Activated naive CD8-positive, alpha-beta T cell treated with anti-CD3 and anti-CD28 coated beads, Interleukin-2, amount 10 ng/mL, durations not matched to agents 7 days and 5 days (primary cell): ENCODE measurements around the gene SAMD5. TPM values are rescaled to one million over a fixed set of nuclear protein-coding genes. Genes with fewer than 3 reads are reported as not detected.

ENCODE experiments used
- ATAC-seq: fragments of 150-1000 bp; cut with Tn5 transposase; one replicate; pipeline ENCODE4 v1.10.0; 2021; ENCODE audit warnings: low read depth, moderate library complexity
- POLR2A ChIA-PET: fragments of 350-600 bp; sonication (Branson Sonifier 250); formaldehyde crosslinking; loops from one replicate; lab custom pipeline; 2021; ENCODE audit warnings: antibody characterized with exemption; lab: Charles Lee
- DNase-seq: peaks from one replicate; pipeline ENCODE4 v3.0.0; 2021
- H3K27ac Mint-ChIP-seq: one replicate; pipeline ENCODE4 v1.8.0; 2022; ENCODE audit warnings: mild to moderate bottlenecking, mixed read lengths
- H3K27me3 Mint-ChIP-seq: one replicate; pipeline ENCODE4 v1.8.0; 2022; ENCODE audit warnings: mild to moderate bottlenecking, moderate library complexity, mixed read lengths
- H3K36me3 Mint-ChIP-seq: one replicate; pipeline ENCODE4 v1.8.0; 2021; ENCODE audit warnings: mild to moderate bottlenecking, mixed read lengths
- H3K4me1 Mint-ChIP-seq: one replicate; pipeline ENCODE4 v1.8.0; 2021; ENCODE audit warnings: mixed read lengths
- H3K4me3 Mint-ChIP-seq: one replicate; pipeline ENCODE4 v1.8.0; 2022; ENCODE audit warnings: mild to moderate bottlenecking, moderate library complexity, mixed read lengths
- H3K9me3 Mint-ChIP-seq: one replicate; pipeline ENCODE4 v1.8.0; 2021; ENCODE audit warnings: mixed read lengths
- total RNA-seq, 2 experiments: library from RNA; stranded (reverse); gene quantifications; one replicate each; pipeline ENCODE4 v1.2.3, GENCODE V29; 2021

The SAMD5 gene
- total RNA-seq, 2 experiments from 2014 or later = not detected

- peak; percentile 28 for DNase-seq
- peaks cover 4% of the 10 kb centered on the region for H3K4me1 Mint-ChIP-seq
- H3K9me3 Mint-ChIP-seq = no peaks in the 10 kb centered on the region
- peaks cover 59% of the 10 kb centered on the region for H3K27me3 Mint-ChIP-seq
- no peak overlapping the region for H3K27ac Mint-ChIP-seq
- POLR2A ChIA-PET = no interaction called here
- H3K36me3 Mint-ChIP-seq = no peaks in the 10 kb centered on the region
- H3K4me3 Mint-ChIP-seq = peak overlapping the region; percentile 68
- ATAC-seq = no peak
Observed at GRCh38 chr6:147508866-147509608, 547 bp downstream of the SAMD5 start.

GRCh38 chr6:147509891-147510290, 1.4 kb downstream of the SAMD5 start:
- no peak overlapping the region for H3K27ac Mint-ChIP-seq
- H3K4me1 Mint-ChIP-seq = peaks cover 4% of the 10 kb centered on the region

DNA sequence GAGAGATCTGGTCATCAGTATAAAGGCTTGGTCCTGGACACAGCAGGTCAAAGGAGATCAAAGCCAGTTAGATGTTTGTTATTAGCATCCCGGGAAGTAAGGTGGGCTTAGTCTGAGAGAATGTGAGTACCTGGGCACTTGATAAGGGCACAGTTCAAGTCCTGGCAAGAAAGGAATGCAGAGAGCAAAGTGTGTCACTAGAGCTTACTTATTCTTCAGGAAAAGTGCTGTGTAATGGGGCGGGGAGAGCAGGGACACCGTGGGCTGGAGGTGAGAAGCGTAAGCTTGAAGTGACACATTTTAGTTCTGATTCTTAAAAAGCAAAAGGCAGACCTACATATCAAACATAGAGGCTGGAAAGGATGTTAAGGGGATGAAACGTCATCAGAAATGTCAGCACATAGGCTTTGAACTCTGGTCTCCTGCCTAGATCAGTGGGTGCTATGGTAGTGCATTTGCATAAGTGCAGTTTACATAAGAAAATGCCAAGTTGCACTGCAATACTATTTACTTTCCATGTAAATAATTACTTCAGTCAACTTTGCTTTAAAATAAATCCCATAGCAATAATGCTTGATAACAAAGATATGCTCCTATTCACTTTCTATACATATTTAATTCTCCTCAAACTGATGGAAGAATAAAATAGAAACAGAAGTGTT, 2.6 kb downstream of the SAMD5 start:
- H3K36me3 Mint-ChIP-seq = no peaks in the 10 kb centered on the region
- no peaks in the 10 kb centered on the region for H3K9me3 Mint-ChIP-seq
- peaks cover 53% of the 10 kb centered on the region for H3K27me3 Mint-ChIP-seq
- ATAC-seq (no peak), DNase-seq (no peak)
- no peak overlapping the region for H3K27ac Mint-ChIP-seq
- peaks cover 4% of the 10 kb centered on the region for H3K4me1 Mint-ChIP-seq
- no peak overlapping the region for H3K4me3 Mint-ChIP-seq
- POLR2A ChIA-PET = no interaction called here

More at GRCh38 chr6:147509891-147510290, 1.4 kb downstream of the SAMD5 start:
- ATAC-seq = no peak
- POLR2A ChIA-PET = no interaction called here
- Mint-ChIP-seq H3K9me3 (no peaks in the 10 kb centered on the region), H3K4me3 (peak overlapping the region; percentile 9), H3K27me3 (peaks cover 59% of the 10 kb centered on the region), H3K36me3 (no peaks in the 10 kb centered on the region)
- DNase-seq = no peak

DNA sequence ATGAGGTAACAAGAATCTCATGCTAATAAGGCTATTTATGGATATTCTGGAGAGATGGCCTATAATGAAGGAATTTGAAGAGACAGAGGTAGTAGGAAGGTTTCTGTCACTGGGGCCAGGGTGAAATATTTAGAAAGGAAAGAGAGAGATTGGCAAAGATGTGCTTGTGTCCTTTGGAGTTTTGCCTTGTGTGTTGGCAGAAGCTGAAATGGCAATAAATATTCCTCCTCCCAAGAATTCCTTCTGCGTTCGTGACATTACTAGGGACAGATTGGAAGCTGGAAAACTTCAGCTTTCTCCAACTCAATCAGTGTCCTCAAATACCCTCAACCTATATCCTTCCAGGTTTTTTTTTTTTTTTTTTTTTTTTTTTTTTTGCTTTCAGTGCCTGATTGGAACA, 6.3 kb downstream of the SAMD5 start:
- Mint-ChIP-seq H3K27ac (no peak overlapping the region), H3K9me3 (no peaks in the 10 kb centered on the region), H3K4me3 (no peak overlapping the region), H3K4me1 (no peaks in the 10 kb centered on the region), H3K27me3 (peaks cover 27% of the 10 kb centered on the region), H3K36me3 (no peaks in the 10 kb centered on the region)
- DNase-seq = no peak
- POLR2A ChIA-PET = interaction anchor here (0.6 kb wide), 1 partner anchor 56 kb away, joined by 3 read pairs; no protein-coding TSS in a partner anchor
- no peak for ATAC-seq

- no peak overlapping the region for H3K4me3 Mint-ChIP-seq
- no peaks in the 10 kb centered on the region for H3K4me1 Mint-ChIP-seq
- no peak for ATAC-seq
- no peaks in the 10 kb centered on the region for H3K9me3 Mint-ChIP-seq
- no peak for DNase-seq
- POLR2A ChIA-PET = no interaction called here
- no peaks in the 10 kb centered on the region for H3K36me3 Mint-ChIP-seq
- H3K27me3 Mint-ChIP-seq = peaks cover 22% of the 10 kb centered on the region
- no peak overlapping the region for H3K27ac Mint-ChIP-seq
Observed at GRCh38 chr6:147515327-147515726, 6.8 kb downstream of the SAMD5 start.

DNA sequence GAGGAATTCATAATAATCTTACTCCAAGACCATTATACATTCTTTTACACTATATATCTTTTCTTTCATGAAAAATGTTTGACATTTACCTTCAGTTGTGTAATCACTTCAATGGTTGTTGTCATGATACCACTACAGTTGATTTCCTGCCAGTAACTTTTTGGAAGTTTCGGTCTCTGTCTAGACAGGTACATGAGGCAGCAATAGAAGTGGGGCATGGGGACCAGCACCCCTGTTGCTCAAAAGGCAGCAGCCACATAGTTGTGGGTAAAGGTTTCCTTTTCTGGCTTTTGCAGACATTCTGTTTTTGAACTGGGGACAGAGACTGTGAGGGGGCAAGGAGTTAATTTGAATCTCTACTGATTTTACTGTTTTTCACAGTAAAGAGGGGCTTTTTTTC, 14.1 kb downstream of the SAMD5 start:
- Mint-ChIP-seq H3K27ac (no peak overlapping the region), H3K36me3 (no peaks in the 10 kb centered on the region), H3K9me3 (no peaks in the 10 kb centered on the region), H3K4me1 (peaks cover 2% of the 10 kb centered on the region), H3K27me3 (peaks cover 10% of the 10 kb centered on the region), H3K4me3 (no peak overlapping the region)
- POLR2A ChIA-PET = no interaction called here
- DNase-seq = no peak
- ATAC-seq = no peak

- peaks cover 20% of the 10 kb centered on the region for H3K27me3 Mint-ChIP-seq
- H3K9me3 Mint-ChIP-seq = no peaks in the 10 kb centered on the region
- H3K36me3 Mint-ChIP-seq = no peaks in the 10 kb centered on the region
- POLR2A ChIA-PET = no interaction called here
- peaks cover 8% of the 10 kb centered on the region for H3K4me1 Mint-ChIP-seq
- ATAC-seq (no peak), DNase-seq (no peak)
- no peak overlapping the region for H3K27ac Mint-ChIP-seq
- H3K4me3 Mint-ChIP-seq = no peak overlapping the region
Observed at GRCh38 chr6:147525519-147526209, 17.2 kb downstream of the SAMD5 start.

DNA sequence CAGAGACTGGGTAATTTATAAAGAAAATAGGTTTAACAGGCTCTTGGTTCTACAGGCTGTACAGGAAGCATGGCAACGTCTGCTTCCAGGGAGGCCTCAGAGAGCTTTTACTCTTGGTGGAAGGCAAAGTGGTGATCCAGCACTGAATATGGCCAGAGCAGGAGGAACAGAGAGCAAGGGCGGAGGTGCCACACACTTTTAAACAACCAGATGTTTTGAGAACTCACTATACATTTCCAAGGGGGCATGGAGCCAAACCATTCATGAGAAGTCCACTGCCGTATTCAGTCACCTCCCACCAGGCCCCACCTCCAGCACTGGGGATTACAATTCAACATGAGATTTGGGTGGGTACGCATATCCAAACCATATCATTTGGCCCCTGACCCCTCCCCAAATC, 18.7 kb downstream of the SAMD5 start:
- Mint-ChIP-seq H3K27ac (no peak overlapping the region), H3K27me3 (peaks cover 28% of the 10 kb centered on the region), H3K36me3 (no peaks in the 10 kb centered on the region), H3K9me3 (no peaks in the 10 kb centered on the region), H3K4me3 (no peak overlapping the region), H3K4me1 (peaks cover 8% of the 10 kb centered on the region)
- no peak for DNase-seq
- ATAC-seq = no peak
- POLR2A ChIA-PET = no interaction called here

DNA sequence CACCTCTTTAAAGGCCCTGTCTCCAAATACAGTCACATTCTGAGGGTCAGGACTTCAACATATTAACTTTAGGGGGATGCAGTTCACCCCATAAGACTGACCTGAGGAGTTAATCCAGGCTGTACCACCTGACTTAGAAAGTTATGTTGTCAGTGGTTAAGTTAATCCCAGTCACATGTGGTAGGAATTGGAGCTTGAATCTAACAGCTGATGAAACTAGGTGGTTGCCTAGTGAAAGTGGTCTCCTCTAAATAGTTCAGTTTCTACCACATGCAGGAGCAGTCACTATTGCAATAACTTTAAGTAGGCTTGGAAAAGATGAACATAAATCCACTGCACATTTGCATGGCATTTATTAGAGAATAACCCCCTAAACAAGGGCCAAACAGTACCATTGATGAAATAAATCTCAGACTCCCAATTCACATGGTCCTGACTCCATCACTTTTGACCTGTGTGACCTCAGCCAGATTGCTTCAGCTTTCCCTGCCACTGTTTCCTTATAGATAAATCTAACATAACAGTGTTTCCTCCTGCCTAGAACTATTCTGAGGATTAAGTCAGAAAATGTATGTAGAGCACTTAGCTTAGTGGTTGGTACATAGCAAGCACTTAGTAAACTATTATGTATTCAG, 20.1 kb downstream of the SAMD5 start:
- Mint-ChIP-seq H3K36me3 (no peaks in the 10 kb centered on the region), H3K4me1 (peaks cover 6% of the 10 kb centered on the region), H3K27ac (no peak overlapping the region), H3K9me3 (no peaks in the 10 kb centered on the region), H3K4me3 (no peak overlapping the region), H3K27me3 (peaks cover 27% of the 10 kb centered on the region)
- ATAC-seq (no peak), DNase-seq (no peak)
- POLR2A ChIA-PET = no interaction called here

- Mint-ChIP-seq H3K27ac (no peak overlapping the region), H3K4me1 (peaks cover 6% of the 10 kb centered on the region), H3K9me3 (no peaks in the 10 kb centered on the region), H3K36me3 (no peaks in the 10 kb centered on the region), H3K27me3 (peaks cover 22% of the 10 kb centered on the region), H3K4me3 (no peak overlapping the region)
- no peak for DNase-seq
- POLR2A ChIA-PET = no interaction called here
- ATAC-seq = no peak
Observed at GRCh38 chr6:147530132-147531060, 21.9 kb downstream of the SAMD5 start.

GRCh38 chr6:147531321-147531720, 22.8 kb downstream of the SAMD5 start:
- POLR2A ChIA-PET = no interaction called here
- no peak for DNase-seq
- ATAC-seq = no peak
- Mint-ChIP-seq H3K4me3 (no peak overlapping the region), H3K27me3 (peaks cover 21% of the 10 kb centered on the region), H3K9me3 (no peaks in the 10 kb centered on the region), H3K27ac (no peak overlapping the region), H3K36me3 (no peaks in the 10 kb centered on the region), H3K4me1 (peaks cover 6% of the 10 kb centered on the region)

DNA sequence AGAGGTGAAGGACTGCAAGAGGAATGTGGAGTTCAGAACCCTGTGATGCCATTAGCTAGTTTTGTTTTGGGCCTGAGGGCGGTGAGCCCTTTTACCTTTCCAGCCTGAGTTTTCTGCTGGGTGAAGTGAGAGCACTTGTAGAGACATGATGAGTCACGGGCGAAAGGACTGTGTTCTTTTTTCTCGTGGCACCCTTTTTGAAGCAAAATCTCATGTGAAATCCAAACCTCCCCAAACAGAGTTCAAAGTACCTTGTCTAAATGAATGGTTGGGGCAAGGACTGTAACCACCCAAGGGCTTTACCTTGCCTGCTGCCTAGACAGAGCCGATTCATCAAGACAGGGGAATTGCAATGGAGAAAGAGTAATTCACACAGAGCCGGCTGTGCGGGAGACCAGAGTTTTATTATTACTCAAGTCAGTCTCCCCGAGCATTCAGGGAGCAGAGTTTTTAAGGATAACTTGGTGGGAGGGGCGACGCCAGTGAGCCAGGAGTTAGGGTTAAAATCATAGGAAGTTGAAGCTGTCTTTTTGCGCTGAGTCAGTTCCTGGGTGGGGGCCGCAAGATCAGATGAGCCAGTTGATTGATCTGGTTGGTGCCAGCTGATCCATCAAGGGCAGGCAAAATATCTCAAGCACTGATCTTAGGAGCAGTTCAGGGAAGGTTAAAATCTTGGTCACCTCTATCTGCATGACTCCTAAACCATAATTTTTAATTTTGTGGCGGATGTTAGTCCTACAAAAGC, 25.8 kb downstream of the SAMD5 start:
- Mint-ChIP-seq H3K4me1 (peaks cover 6% of the 10 kb centered on the region), H3K36me3 (no peaks in the 10 kb centered on the region), H3K4me3 (no peak overlapping the region), H3K27me3 (peaks cover 20% of the 10 kb centered on the region), H3K27ac (no peak overlapping the region), H3K9me3 (no peaks in the 10 kb centered on the region)
- POLR2A ChIA-PET = no interaction called here
- ATAC-seq (no peak), DNase-seq (no peak)
